HuH-7.5 (cell line): ENCODE results near the gene NOC4L.
"Not testable (repeated sequence)": the region's sequence is repeated elsewhere in the genome, so short reads cannot be mapped to it uniquely, and the experiment has no call there.

Experiments
- DNase-seq: peaks from one replicate; pipeline ENCODE4 v3.0.0; 2011; ENCODE audit warnings: low spot score

Gene NOC4L

DNA sequence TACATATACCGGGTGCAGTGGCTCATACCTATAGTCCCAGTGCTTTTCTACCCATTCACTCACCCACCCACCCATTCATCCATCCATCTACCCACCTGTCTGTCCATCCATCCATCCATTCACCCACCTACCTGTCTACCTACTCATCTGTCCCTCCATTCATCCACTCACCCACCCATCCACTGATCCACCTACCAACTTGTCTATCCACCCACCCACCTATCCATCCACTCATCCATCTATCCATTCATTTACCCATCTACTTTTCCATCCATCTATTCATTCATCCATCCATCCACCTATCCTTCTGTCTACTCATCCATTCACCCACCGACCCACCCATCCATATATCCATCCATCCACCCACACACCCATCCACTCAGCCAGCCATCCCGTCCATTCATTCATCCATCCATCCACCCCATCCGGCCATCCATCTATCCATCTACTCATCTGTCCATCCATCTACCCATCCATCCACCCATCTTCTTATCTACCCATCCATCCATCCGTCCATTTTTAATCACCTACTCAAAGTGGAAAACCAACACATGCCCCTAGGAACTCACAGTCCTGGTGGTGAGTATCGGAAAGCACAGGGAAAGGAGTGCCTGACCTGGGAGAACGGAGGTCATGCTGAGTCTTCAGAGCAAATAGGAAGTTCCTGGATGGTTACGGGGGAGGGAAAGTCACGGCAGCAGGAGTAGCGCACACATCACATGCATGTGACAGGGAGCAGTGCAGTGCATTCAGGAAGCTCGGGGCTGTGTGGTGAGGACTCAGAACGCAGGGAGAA, 20.1 kb upstream of the NOC4L start:
- DNase-seq: no peak

DNA sequence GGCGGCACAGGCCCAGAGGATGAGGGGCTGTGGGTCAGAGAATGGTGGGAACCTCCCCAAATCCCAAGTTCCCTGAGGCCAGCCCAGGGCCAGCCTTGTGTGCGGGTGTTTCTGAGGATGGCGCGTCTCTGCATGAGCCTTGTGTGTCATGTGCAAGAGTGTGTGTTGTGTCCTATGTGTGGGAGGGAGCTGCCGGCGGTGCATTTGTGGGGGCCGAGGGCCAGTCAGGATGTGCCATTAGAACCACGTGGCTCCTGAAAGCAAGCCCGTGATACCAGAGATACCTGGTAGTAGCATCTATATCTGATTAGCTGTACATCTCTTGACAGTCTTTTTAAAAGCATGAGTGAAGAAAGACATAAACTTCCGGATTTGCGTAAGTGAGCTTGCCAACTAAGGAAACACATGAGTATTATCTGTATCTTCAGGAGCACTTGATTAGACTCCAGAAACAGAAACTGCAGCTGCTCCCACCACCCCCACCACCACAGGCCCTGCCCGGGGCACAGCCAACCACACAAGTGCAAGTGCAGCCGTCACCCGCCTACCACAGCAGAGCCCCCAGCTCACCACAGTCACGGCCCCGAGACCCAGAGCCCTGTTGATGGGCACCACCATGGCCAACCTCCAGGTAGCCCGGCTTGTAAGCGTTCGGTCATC, 19.4 kb upstream of the NOC4L start:
- no peak for DNase-seq

GRCh38 chr12:132125736-132126135, 18.5 kb upstream of the NOC4L start:
- no peak for DNase-seq

DNA sequence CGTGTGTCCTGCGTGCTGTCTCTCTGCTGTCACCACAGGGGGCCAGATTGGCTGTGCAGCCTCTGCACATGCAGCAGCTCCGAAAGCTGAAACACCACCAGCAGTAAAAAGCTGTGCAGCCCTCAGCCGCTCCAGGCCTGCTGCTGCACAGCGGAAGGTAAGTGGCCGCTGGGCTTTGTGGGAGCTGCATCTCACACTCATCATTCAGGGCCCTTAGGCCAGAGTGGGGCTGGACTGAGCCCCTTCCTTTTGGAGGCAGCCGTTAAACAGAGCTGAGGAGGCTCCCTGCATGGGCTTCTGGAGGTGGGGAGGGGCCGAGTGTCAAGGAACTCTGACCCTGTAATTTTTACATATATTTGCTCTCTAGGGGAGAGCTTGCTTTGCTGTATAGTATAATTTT, 17.2 kb upstream of the NOC4L start:
- DNase-seq: no peak

DNA sequence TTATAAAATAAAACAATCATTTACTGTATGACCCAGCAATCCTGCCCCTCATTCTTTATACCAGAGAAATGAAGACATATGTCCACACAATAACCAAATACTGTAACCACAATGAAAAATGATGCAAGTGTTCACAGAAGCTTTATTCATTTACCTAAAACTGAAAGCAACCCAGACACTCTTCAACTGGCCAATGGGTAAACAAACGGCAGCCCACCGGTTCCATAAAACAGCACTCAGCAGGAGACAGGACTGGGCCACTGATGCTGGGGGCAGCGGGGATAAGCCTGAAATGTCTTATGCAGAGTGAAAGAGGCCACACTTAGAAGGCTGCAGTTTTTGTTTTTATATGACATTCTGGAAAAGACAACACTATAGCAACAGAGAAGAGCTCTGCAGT, 15.2 kb upstream of the NOC4L start:
- no peak for DNase-seq

DNA sequence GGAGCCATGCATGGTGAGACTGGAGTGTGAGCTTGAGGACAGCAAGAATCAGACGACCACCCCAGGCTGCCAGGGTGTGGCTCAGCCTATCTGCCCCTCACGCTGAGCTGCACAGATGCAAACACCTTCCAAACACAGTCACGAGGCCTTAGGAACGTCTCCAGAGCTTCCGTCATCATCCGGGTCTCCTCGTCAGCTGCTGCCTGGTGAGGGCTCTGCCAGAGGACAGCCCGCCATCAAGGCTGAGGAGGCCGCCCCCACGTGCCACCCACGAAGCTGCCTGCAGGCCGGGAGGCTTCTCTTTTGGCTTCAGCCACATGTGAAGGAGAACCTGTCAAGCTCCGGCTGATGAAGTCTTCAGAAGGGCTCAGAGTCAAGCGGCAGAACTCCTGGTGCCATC, 13.6 kb upstream of the NOC4L start:
- no peak for DNase-seq

GRCh38 chr12:132131229-132131628, 13.0 kb upstream of the NOC4L start:
- no peak for DNase-seq

GRCh38 chr12:132131952-132132351, 12.3 kb upstream of the NOC4L start:
- DNase-seq: no peak

DNA sequence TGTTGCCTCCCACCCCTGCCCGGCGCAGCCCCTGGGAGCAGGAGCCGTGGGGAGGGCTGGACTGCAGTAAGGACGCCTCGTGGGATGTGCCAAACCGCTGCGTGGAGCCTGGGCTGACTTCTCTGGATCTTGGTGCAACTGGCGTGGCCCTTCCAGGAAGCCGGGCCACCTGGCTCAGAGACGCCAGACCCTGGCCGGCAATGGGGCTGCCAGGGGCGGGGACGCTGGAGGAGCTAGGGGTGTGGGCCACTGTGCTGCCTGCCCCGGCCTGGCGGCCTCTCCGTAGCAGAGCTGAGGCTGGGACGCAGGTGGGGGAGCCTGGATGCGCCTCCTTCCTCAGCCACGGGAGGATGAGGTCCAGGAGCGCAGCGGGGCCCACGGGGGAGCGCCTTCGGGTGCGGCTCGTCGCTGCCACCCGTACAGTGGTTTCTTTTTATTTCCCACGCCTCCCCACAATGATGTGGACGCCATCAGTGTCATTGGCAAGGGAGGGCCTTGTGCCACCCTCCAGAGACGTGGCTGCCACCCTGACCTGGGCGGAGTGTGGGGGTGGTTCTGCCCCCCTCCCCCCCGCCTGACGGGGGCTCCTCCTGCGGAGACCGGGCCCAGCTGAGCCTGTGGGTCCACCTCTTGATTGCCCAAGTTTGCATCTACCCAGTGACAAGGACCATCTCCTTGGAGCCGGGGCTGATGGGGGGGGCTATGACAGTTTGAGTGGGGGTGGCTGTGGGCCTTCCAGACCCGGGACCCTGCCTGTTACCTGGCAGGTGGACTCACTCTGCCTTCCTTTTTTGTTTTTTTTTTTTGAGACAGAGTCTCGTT, 11.4 kb upstream of the NOC4L start:
- no peak for DNase-seq

GRCh38 chr12:132133952-132134652, 10.2 kb upstream of the NOC4L start:
- DNase-seq: no peak

DNA sequence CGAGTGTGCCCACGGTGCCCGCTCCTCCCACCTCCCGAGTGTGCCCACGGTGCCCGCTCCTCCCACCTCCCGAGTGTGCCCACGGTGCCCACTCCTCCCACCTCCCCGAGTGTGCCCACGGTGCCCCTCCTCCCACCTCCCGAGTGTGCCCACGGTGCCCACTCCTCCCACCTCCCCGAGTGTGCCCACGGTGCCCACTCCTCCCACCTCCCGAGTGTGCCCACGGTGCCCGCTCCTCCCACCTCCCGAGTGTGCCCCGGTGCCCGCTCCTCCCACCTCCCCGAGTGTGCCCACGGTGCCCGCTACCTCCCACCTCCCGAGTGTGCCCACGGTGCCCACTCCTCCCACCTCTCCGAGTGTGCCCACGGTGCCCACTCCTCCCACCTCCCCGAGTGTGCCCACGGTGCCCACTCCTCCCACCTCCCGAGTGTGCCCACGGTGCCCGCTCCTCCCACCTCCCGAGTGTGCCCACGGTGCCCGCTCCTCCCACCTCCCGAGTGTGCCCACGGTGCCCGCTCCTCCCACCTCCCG, 9.5 kb upstream of the NOC4L start:
- DNase-seq: not testable (repeated sequence)

- not testable (repeated sequence) for DNase-seq
These were observed 8.0 kb upstream of the NOC4L start for GRCh38 chr12:132136226-132136625.

GRCh38 chr12:132137483-132138125, 6.7 kb upstream of the NOC4L start:
- DNase-seq: no peak

GRCh38 chr12:132138941-132139871, 5.1 kb upstream of the NOC4L start:
- DNase-seq: no peak

DNA sequence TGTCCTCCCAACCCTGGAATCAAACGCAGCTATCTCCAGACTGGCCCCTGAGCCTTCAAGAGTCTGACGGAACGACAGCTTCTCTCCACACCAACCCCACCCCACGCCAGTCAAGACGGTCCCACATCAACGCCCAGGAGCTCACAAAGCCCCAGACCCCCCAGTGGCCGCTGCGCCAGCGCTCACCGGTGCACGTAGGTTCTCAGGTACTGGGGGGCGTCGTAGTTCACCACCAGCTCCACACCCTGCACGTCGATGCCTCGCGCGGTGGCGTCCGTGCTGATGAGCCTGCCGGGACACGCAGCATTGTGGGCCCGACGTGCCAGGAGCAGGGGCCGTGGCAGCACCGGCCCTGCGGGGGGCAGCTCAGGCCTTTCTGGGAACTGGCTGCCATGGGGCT, 4.3 kb upstream of the NOC4L start:
- no peak for DNase-seq

GRCh38 chr12:132140501-132140900, 3.8 kb upstream of the NOC4L start:
- no peak for DNase-seq

DNA sequence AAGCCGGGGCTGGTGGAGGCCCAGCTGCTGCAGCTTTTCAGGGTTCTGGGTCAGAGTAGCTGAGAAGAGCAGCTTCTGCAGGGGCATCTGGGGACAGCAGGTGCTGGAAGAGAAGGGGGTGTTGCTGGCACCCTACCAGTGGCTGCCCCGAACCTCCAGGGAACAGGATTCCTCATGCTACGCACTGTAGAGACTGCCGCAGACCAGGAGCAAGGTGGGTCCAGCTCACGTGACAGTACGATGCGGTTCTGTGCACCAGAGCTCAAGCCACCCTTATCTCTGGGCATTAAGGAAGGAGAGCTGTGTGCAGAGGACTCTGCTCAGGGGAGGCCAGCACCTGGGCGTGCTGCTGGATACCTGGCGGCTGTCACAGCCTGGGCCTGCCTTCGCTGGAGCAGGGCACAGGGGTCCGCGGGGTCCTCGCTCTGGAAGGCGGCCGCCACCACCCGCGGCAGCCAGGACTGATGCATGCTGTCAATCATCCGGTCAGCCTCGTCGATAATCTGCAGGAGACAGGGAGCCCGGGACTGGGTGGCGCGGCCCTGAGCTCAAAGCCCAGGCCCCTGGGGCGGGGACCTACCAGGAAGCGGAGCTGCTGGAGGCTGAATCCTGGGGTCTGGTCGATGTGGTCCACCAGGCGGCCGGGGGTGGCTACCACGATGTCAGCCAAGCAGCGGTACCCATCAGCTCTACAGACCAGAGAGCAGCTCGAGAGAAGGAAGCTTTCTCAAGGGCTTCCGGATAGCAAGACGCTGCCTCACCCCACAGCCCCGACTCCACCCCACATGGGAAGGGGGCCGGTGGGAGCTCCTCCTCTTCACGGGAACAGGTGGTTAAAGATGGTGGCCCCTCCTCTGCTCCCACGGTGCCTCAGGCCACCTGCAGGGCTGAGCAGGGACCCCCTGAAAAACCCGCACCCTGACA, 3.1 kb upstream of the NOC4L start:
- no peak for DNase-seq

DNA sequence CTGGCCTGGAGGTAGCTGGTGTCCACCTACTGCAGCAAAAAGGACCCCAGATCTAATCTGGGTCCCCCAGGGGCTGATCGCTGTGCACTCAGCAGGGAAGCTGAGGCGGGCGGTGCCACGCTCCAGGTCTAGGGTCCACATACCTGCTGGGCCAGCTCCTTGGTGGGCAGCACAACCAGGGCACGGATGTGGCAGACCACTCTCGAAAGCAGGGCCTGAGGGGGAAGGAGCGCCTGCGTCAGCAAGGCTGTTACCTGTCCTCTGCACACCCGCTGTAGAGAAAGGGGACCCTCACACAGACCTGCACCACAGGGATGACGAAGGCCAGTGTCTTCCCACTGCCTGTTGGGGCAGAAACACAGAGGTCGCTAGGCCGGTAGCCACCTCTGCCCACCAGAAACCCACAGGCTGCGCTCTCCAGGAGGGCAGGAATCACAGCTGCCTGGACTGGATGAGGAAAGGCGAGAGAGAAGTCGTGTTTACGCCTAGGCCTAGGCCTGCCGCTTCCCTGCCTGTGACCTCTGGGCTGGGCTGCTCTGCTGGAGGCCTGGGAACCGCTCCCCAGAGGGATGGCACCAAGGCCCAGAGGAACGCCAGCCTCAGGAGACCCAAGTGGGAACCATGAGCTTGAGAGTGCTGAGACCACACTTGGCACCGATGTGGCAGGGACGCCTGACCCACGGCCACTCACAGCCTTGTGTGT, 2.1 kb upstream of the NOC4L start:
- DNase-seq: no peak
